Measurements from ENCODE around the gene SLC22A23.

GRCh38 chr6:3353939-3354338 lies 102.9 kb downstream of the SLC22A23 start:
- TF ChIP-seq CTCF (IDR thresholded peaks at IDR 0.05) (no peak), EZH2 (IDR thresholded peaks at IDR 0.05; ENCODE audit: borderline replicate concordance, insufficient read depth, low read depth, low read length, poor library complexity, severe bottlenecking) (no peak)
